NCI-H2029 (cell line): ENCODE data around the gene CATSPERD.
"Not testable (repeated sequence)": the region's sequence is repeated elsewhere in the genome, so short reads cannot be mapped to it uniquely, and the experiment has no call there.

Experiments
- DNase-seq: peaks from one replicate; lab custom pipeline; 2025; lab: John Stamatoyannopoulos, UW

CATSPERD gene

DNA sequence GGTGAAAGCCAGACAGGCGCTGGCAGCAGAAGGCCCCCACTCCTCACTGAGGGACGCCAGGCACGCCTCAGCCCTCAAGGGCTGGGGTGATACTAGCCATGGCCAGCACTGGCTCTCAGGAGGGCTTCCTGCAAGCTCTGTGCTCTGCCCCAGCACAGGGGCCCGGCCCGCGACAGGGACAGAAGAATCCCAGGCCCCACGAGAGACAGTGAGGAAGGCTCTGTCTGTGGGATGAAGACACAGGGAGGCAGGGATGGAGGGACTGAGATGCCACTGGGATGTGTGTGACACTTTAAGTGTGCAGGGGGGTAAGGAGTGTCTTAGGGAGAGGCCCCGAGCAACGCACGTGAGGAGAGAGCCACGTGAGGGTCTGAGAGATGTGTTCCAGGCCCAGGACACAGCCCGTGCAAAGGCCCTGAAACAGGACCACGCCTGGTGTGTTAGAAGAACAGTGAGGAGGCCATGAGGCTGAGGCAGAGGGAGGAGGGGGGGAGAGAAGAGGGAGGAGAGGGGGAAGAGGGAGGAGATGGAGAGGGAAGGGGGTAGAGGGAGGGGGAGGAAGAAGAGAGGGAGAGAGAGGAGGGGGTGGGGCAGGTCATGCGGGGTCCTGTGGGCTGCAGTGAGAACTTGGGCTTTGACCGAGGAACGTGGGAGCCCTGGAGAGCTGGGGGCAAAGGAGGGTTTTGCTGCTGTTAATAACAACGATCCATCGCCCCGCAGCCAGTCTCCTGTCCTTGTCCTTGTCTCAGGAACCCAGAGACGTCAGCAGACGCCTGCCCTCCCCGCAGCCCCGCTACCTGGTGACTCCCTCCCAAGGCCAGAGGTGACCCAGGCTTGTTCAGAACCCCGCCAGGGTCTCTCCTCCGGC lies 23.2 kb upstream of the CATSPERD start:
- DNase-seq = no peak

DNA sequence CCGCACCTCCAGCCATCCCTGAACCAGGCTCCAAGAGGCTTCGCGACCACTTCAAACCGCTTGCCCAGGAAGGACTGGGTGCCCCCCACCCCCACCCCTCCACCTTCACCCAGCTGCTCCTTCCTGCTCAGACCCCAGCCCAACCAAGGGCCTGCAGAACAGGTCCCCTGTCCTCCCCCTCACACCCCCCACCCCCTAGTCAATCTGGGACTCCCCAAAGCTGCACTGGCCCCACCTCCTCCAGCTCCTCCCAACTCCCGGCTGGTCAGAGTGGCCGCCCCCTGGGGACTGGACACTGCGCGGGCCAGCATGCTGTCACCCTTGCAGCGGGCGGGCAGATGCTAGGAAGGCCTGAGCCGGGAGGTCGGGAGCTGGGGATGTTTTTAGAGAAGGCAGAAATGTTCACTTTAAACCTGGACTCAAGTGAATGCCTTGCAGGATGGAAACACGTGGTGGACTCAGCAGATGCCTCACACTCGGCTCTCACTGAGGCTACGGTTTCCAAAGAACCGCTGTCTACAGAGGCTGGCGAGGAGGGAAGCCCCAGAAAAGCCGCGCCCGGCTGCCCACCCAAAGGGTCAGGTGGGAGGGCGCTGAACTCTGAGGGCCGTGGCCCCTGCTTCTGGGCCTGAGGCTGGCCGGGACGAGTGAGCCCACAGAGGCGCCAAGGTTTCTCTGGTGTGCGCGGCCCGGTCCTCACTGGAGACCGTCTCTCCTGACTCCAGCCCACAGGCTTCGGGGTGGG lies 22.4 kb upstream of the CATSPERD start:
- DNase-seq = no peak

DNA sequence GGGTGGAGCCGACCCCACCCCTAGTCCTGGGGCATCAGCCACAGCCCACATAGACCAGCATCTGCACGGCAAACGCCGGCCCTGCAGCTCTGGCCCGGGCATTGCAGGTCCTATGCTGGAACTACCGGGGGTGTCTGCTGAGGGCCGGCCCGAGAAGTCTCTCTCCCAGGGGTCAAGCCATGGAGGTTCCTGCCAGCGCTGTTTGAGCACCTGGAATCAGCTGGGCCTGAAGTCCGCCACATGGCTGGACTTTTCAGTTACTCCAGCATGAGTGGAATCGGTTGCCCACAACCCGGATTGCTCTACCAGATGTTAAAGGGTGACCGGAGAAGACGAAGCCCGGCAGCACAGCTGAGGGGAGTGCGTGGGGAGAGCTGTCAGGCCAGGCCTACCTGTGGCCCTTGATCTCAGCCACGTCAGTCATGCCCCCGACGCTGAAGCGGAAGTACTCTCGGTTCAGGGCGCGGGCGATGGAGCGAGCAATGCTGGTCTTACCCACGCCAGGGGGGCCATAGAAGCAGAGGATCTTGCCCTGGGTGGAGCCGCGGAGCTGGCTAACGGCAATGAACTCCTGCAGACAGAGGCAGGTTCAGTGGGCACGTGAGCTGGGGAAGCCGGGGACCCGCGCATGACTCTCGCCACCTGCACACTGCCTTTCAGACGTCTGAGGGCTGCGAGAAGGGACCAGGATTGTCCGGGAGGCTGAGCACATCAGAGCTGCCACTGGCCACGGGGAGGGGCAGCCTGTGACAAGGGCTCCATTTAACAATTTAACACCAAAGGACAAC lies 21.6 kb upstream of the CATSPERD start:
- no peak for DNase-seq

DNA sequence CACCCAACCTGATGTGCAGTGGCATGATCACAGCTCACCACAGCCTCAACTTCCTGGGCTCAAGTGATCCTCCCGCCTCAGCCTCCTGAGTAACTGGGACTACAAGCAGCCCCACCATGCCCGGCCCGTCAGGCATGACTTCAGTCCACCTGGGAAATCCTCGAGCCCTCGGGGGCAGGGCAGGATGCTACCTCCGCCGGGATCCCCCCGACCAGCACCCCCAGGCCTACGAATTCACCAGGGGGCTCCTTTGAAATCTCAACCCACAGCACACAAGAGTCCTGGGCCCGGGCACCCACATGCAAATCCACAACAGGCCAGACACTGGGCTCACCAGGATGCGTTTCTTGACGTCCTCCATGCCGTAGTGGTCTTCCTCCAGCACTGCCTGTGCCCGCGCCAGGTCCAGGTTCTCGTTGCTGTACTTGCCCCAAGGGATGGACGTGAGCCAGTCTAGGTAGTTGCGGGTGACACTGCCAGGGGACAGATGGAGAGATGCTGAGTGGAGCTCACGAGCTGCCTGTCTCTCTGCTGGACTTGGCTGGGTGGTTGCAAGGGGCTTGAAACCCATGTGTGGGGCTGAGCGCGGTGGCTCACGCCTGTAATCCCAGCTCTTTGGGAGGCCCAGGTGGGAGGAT lies 19.9 kb upstream of the CATSPERD start:
- DNase-seq = no peak

DNA sequence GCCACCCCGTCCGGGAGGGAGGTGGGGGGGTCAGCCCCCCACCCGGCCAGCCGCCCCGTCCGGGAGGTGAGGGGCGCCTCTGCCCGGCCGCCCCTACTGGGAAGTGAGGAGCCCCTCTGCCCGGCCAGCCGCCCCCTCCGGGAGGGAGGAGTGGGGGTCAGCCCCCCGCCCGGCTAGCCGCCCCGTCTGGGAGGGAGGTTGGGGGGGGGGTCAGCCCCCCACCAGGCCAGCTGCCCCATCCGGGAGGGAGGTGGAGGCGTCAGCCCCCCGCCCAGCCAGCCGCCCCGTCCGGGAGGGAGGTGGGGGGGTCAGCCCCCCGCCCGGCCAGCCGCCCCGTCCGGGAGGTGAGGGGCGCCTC lies 18.4 kb upstream of the CATSPERD start:
- DNase-seq = not testable (repeated sequence)

DNA sequence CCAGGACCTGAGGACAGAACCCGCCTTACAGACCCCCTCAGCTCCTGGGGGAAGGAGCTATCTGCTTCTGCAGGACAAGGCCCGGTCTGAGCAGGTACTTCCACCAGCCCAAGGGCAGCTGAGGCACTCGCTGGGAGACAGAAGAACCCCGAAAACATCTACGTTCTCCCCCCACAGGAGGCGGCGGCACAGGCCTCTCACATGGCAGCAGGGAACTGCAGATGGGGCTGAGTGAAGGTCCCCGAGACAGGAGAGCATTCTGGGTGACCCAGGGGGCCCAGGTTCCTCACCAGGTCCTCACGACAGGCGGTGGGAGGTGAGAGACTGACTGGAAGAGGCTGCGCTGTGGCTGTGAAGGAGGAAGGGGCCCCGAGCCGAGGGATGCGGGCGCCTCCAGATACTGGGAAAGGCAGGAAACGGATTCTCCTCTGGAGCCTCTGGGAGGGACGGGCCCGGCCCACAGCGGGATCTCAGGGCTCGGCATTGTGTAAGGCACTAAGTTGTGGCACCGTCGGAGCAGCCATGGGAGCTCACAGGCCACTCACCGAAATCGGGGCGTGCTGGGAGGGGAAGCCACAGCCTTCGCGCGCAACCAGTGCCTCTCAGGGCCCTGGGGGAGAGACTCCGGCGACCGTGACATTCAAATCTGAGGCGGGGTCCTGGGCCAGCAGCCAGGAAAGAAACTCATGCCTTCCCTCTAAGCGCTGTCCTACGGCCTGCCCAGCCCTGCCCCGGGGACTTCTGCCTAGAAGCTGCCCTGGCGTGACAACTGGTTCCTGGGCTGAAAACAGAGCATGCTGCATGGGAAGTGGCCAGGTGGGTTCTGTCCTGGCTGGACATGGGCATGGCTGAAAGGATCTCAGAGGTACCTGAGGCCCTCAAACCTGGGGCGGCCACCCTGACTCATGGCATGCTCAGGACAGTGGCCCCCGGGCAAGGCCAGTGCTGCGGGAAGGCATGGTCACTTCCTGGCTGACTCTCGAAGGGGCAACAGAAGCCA lies 16.3 kb upstream of the CATSPERD start:
- DNase-seq = no peak

DNA sequence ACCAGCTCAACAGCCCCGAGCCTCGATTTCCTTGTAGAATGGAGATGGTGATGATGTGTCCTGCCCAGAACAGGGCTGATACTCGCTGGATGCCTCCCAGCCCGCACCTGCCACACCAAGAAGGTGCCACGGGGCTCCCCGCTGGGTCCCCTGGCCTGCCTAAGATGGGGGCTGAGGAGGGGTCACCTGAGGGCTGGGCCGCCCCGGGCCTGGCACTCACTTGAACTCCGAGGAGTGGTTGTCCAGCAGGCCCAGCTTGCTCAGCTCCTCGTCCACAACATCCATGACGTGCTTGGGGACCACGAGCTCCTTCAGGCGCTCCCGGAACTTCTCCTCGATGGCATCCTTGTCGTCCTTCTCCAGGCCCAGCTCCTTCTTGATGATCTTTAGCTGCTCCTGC lies 14.9 kb upstream of the CATSPERD start:
- no peak for DNase-seq

DNA sequence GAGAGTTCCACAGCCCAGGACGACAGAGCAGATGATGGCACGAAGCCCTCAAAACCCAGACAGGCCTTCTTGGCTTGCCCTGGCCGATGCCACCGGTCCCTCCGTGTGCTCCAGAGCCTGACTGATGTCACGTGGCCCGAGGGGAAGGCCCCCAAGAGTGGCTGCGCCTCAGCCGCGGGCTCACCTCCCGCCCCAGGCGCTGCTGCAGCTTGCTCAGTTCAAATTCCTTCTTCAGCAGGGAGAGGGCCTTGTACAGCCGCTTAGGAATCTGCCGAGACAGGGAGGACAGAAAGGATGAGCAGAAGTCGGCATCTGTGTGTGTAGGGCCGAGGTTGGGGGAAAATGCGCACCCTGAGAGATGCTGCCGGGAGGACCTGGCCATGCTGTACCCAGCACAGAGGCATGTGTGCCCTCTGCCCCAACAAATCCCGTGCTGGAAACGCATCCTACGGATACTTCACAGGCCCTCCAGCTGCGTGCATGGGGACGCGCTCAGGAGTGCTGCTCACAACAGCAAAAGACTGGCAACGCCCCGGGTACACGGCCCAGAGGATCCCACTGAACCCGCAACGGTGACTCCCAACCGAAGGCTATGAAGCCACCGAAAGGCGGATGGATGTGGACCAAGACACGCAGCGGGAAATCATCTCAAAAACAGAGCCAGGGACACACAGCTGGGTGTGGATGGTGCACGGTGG lies 13.4 kb upstream of the CATSPERD start:
- no peak for DNase-seq

DNA sequence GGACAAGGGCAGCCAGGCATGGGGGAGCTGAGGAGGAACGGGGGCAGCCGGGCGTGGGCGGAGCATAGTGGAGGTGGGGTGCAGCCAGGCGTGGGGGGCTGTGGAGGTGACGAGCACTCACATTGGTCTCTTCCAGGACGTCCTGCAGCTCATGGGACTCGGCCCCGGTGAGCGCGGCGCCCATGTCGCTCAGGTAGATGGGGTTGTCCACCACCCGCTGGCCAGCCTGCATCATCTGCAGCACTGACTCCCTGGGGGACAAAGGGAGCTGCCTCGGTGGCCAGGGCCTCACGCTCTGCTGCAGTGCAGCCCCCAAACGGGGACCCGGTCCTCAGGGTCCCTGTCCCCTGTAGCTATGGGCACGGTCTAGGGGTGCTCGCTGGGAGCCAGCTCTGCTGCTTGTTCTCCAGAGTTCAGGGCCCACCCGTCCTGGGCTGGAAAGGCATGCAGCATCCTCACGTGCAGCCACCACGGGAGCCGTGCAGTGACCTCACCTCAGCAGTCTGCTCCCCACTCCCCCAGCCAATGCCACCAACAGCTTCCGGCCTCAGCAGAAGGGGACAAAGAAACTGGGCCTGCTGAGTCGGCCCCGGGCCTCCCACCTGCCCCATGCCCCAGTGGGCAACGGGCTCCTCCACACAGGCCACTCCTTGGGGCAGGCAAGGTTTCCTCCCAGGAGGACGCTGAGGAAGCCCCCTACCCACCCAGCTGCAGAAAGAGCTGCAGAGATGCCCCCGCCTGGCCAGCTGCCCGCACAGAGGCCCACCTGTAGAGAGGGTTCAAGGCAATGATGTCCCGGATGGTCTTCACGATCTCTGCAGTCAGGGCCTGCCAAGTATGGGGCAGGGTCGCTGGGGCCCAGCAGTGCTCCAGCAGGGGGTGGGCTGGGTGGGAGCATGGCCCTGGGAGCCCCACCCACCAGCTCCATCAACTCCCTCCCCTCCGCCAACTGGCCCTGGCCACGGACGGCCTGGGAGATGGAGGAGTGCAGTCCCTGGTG lies 12.6 kb upstream of the CATSPERD start:
- no peak for DNase-seq

DNA sequence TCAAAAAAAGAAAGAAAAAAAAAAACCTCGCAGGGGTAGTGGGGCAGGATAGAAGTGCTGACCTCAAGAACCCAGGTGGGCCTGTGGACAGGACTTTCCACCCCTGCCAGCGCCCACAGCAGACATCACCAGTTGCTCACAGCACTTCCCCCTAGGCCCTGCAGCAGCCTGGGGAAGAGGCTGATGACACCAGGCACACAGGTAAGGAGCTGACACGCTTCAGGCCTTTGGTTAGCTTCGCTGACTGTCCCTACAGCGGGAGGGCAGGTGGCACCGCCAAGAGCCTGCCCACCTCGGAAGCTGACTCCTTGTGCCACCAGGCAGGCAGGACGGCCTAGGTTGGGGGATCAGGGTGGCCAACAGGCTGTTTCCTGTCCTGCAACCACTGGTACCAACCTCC lies 9.4 kb upstream of the CATSPERD start:
- DNase-seq = no peak

DNA sequence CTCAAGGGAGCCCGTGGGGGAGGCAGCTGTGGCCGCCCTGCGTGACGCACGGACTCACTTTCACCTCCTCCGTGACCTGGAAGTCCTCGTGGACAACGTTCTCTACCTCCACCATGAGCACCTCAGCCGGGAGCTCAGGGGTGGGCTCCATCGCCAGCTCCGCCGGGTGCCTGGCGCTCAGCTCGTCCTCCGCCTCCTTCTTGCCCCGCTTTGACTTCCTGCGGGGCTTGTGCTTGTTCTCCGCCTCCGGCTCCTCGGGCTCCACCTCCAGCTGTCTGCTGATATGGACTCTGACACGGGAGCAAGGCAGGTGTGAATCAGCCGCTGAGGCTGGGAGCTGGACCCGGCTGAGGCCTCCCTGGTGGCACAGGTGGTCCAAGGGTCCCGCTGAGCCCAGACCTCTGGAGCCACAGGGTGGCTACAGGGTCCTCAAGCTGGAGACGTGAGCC lies 8.7 kb upstream of the CATSPERD start:
- no peak for DNase-seq

DNA sequence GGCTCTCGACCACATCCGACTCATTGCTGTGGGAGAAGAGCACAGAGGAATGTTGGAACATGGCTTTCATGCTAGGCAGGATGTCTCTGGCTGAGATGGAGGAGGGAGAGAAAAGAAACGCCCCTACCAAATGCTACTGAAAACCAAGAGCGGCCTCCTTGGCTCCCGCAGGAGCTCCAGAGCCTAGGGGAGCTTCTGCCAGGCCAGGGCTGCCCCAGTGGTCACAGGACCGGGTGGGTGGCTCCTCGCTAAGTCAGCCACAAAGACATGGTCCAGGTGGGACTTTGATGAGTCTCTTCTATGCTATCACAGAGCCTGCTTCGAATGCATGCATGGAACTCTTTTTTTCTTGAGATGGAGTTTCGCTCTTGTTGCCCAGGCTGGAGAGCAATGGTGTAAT lies 7.2 kb upstream of the CATSPERD start:
- no peak for DNase-seq

DNA sequence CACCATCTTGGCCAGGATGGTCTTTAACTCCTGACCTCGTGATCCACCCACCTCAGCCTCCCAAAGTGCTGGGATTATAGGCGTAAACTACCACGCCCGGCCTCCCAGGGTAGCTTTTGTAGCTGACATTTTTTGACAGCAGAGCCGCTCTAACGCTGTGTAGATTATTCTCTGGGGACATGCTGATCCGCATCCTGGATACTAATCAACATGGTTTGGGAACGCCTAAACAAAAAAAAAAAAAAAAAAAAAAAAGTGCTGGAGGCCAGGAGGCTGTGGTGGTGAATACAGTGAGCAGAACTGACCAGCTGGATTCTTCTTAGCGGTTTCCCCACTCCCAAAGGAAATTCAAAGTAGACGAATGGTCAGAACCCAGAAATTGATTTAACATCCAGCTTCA lies 5.6 kb upstream of the CATSPERD start:
- DNase-seq = no peak

DNA sequence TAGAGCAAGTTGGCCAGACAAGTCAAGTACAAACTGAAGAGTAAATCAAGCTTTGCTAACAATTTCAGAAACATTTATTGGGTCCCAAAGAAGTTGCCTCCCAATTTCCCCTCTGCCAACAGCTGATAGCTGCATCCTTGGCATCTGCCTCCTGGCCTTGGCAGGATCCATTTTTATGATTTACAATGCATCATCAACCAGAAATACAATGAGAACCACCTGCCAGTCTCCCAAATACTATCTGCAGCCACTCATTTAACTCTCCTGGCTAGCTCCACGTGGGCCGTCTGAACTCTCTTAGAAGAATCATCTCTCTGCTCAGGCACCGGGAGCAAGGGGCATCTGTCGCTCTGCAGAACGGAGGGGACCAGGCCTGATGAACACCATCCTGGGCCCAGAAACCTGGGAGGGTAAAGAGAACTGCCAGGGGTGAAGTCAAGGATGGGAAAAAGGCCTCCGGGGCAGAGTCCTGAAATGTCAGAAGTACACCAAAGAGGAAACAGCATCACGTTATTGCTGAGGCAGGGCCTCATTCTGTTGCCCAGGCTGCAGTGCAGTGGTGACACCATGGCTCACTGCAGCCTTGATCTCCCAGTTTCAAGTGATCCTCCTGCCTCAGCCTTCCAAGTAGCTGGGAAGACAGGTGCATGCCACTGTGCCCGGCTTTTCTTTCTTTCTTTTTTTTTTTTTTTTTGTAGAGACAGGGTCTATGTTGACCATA lies 3.1 kb upstream of the CATSPERD start:
- DNase-seq = no peak

DNA sequence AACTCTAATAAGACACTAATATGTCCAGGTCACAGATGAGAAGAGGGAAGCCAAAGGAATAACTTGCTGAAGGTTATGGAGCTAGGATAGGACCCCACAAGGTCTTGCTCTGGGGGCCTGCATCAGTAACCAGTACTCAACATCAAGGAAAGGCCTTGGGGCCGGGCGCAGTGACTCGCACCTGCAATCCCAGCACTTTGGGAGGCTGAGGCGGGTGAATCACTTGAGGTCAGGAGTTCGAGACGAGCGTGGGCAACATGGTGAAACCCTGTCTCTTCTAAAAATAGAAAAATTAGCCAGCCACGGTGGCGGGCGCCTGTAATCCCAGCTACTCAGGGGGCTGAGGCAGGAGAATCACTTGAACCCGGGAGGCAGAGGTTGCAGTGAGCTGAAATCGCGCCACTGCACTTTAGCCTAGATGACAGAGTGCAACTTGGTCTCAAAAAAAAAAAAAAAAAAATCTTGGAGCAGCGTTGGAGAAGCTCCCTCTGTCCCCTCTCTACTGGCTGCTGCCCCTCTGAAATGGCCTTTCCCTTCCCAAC lies 2.3 kb upstream of the CATSPERD start:
- no peak for DNase-seq

DNA sequence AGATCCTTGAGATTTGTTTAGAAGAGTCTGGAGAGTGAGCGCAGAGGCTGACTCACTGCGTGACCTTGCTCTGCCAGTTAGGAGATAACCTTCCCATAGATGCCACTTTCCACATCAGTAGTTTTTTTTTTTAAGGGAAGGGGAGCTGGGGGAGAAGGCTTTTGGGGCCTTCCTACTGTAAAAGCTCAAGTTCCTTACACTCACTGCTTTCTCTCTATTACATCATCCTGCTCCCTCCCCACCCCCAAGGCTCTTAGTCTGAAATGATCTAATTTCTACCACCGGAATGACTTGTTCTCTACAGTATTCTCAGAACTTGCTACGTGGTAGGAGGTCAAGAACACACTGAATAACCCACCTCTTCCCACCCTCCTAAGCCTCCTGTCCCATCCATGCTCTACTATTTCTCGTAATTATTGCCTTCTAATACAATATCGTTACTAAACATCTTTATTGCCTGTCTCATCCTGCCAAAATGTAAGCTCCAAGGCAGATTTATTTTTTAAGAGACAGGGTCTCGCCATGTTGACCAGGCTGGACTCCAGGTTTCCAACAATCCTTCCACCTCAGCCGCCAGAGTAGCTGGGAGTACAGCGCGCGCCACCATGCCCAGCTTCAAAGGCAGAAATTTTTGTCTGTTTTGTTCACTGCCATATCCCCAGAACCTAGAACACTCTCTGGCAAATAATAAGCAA lies 1.7 kb upstream of the CATSPERD start:
- DNase-seq = no peak

DNA sequence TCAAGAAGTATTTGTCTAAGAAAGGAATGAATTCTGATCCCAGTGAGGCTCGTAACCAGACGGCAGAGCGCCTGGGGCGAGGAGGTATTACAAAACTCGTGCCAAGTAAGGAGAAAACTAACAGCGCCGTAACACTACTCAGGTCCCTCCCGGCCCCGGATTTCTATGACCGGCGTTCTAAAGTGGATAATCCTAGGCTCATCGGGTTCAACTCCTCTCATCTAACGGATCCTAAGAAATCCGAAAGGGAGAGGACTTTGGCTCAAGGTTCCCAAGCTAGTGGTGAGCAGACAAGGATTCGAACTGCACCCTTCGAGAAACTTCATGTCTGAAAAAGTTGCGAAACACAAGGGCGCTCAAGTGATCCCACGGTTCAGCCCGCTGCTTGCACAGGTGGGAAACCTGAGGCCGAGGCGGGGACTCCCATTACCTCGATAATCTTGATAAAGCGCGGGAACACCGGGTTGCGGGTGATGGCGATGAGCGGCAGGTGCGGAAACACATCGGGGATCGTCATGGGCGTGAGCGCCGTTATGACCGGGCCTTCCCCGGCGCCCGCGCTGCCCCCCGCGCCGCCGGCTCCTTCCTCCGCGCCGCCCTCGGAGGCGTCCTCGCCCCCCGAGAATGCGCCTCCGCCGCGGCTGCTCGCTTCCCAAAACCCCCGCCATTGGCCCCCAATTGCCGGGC lies 1.0 kb upstream of the CATSPERD start:
- peak; percentile 9 for DNase-seq
